Stimulated activated CD8-positive, alpha-beta memory T cell treated with anti-CD3 and anti-CD28 coated beads, Interleukin-7, amount 100 ng/mL, for 4 hours (primary cell): ENCODE data around the gene RAB25.
A peak's percentile ranks its signal among the peaks of the same experiment; 100 is the strongest.
"Not testable (repeated sequence)": the region's sequence is repeated elsewhere in the genome, so short reads cannot be mapped to it uniquely, and the experiment has no call there.

Experiments used
- DNase-seq, 2 donors: peaks; one replicate each; pipeline ENCODE4 v3.0.0-alpha.2; 2020; ENCODE audit warnings: low read depth in 2 of 2

The RAB25 gene

GRCh38 chr1:156102633-156103511, 41.9 kb downstream of the RAB25 start:
- DNase-seq, result no peak

DNA sequence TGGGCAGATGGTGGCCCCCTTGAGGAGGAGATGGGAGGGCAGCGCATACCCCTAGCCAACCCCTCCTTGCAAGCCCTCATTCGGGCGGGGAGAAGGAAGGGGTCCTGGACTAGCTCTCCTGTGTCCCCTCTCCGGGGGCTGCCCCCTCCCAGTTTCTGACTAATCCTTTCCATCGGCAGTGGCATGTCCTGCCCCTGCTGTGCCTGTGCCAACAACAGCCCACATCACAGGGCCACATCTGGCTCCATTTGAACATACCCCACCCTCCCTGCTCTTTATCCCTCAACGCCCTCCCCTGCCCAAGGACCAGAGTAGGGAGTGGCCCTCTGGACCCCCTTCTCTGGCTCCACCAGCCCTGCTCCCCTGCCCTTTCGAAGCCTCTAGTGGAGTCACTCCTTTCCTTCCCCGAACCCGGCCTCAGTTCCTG, 42.6 kb downstream of the RAB25 start:
- no peak for DNase-seq

GRCh38 chr1:156104065-156104810, 43.3 kb downstream of the RAB25 start:
- no peak for DNase-seq

- DNase-seq, result no peak
Observed at GRCh38 chr1:156104861-156105832, 44.2 kb downstream of the RAB25 start.

- DNase-seq, result no peak
Observed at GRCh38 chr1:156106624-156107488, 45.9 kb downstream of the RAB25 start.

DNA sequence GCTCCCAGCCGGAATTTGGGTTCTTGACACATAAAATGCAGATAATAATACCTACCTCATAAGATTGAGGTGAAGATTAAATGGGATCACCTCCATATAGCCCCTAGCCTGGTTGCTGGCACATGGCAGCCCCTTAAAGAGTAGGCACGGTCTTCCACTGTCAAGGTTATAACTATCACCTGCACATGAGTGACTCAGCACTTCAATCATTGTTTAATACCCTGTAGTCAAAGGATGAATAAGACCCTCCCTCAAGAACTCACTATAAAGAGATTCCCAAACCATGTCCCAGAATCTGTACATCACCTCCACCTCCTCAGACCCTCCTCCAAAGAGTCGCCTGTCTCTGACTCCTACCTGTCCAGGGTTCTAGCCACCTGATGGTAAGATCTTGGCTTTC, 47.1 kb downstream of the RAB25 start:
- DNase-seq, result no peak

- DNase-seq, result no peak
Observed at GRCh38 chr1:156108664-156109241, 47.8 kb downstream of the RAB25 start.

DNA sequence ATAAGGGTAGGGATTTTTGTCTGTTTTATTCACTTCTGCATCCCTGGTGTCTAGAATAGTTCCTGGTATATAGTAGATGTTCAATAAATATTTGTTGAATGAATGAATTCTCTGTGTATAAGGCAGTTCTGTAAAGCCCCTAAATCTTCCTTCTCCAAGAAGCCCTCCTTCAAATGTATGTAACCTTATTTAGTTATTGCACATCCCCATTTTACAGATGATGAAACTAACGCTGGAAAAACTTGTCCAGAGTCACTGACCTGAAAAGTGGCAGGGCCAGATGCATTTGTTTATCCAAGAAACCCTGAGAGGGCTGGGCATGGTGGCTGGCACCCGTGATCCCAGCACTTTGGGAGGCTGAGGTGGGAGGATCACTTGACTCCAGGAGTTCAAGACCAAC, 49.3 kb downstream of the RAB25 start:
- DNase-seq, result no peak

DNA sequence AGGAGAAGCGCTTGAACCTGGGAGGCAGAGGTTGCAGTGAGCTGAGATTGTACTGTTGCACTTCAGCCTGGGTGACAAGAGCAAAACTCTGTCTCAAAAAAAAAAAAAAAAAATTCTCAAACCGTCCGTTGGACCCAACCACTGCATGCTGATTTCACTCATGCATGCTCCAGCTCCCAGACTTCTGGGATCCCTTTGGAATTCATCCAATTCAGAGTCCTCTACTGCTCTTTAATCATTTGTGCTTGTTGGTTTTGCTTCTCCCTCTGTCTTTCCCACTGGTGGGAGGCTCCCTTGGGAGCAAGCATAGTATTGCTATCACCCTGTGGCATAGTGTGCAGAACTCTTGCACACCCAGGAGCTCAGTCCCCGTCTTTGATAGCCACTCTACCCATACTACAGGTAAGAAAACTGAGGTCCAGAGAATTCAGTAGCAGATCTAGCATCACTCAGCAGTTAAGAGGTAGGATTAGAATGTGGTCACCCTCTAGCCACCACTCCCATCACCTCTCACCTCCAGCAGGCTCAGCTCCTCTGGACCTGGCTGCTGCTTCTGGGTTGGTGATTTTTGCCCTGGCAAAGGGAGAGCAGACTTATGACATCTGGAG, 50.5 kb downstream of the RAB25 start:
- DNase-seq, result no peak

- no peak for DNase-seq
Observed at GRCh38 chr1:156112276-156113137, 51.5 kb downstream of the RAB25 start.

DNA sequence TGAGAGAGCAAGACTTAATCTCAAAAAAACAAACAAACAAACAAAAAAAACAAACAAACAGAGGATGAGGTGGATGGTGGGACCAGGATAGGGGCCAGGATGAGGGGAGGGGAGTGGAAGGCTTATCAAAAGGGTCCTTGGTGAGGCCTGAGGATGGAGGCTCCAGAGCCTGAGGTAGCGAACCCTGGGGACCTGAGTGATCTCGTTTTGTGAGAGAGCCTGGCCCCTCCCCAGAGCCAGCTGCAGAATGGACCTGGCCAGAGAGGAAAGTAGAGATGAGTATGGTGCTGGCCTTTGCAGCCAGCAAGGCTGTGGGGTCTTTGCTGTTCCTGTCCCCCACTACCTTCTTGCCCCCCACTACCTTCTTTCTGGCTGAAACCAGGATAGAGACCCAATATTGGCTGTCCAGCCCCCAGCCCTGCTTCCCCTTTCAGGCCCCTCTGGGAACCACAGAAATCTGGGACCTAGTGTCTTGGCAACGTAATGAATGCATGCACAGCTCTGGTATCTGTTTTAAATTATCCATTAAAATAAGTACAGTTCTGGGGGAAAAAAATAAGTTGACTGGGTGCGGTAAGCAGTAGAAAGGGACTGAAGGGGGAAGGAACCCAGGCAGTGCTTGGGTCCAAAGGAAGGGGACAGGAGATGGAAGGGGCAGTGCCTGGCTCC, 52.5 kb downstream of the RAB25 start:
- DNase-seq, result no peak

DNA sequence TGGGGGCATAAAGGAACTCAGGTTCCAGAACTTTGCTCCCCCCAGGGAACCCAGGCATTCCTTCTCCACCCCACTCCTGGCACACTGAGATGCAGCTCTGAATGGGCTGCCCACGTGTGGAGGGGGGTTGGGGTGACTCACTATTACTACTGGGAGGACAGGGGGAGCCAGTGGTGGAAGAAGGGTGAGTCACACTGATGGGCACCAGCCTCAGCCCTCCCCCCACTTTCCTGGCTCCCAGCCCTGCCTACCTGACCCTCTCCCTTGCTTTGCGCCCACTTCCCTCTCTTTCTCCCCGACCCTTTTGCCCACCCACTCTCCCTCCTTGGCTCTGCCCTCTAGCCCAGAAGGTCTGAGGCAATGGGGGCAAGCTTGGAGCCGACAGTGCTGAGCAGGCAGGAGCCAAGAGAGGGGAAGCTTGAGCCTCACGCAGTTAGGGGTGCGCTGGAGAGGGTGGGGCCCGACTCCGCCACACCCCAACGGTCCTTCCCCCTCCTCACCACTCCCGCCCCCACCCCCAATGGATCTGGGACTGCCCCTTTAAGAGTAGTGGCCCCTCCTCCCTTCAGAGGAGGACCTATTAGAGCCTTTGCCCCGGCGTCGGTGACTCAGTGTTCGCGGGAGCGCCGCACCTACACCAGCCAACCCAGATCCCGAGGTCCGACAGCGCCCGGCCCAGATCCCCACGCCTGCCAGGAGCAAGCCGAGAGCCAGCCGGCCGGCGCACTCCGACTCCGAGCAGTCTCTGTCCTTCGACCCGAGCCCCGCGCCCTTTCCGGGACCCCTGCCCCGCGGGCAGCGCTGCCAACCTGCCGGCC, 53.4 kb downstream of the RAB25 start, which contains the start of gene LMNA:
TSS of gene LMNA (plus strand) at position 611 of the 818 bp plus-strand sequence. CDS start 208 bp downstream, outside the sequence.
- peak; percentile 81 for DNase-seq

DNA sequence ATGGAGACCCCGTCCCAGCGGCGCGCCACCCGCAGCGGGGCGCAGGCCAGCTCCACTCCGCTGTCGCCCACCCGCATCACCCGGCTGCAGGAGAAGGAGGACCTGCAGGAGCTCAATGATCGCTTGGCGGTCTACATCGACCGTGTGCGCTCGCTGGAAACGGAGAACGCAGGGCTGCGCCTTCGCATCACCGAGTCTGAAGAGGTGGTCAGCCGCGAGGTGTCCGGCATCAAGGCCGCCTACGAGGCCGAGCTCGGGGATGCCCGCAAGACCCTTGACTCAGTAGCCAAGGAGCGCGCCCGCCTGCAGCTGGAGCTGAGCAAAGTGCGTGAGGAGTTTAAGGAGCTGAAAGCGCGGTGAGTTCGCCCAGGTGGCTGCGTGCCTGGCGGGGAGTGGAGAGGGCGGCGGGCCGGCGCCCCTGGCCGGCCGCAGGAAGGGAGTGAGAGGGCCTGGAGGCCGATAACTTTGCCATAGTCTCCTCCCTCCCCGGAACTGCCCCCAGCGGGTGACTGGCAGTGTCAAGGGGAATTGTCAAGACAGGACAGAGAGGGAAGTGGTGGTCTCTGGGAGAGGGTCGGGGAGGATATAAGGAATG, 54.1 kb downstream of the RAB25 start:
- no peak for DNase-seq

GRCh38 chr1:156115514-156116374, 54.8 kb downstream of the RAB25 start:
- no peak for DNase-seq

GRCh38 chr1:156116731-156117130, 55.8 kb downstream of the RAB25 start:
- not testable (repeated sequence) for DNase-seq
